HAP-1 (cell line): Measurements from ENCODE around the gene SLIT3.
A peak's percentile ranks its signal among the peaks of the same experiment; 100 is the strongest.

Experiments
- DNase-seq, 2 experiments: peaks; one replicate each; pipeline ENCODE4 v3.0.0-alpha.2; 2016 to 2020; ENCODE audit warnings: low spot score in 2 of 2
- H3K27me3 ChIP-seq: fragments of 250-450 bp; sonication (Bioruptor Pico); 2 replicates; pipeline ENCODE4 v1.5.1; 2020; ENCODE audit warnings: low read depth, mild to moderate bottlenecking, moderate library complexity
- H3K36me3 ChIP-seq: fragments of 250-450 bp; sonication (Bioruptor Pico); replicated peaks from 2 replicates; pipeline ENCODE4 v1.5.1; 2020; ENCODE audit warnings: mild to moderate bottlenecking
- H3K4me1 ChIP-seq: fragments of 250-450 bp; sonication (Bioruptor Pico); 2 replicates; pipeline ENCODE4 v1.5.1; 2020; ENCODE audit warnings: mild to moderate bottlenecking
- H3K4me3 ChIP-seq: fragments of 250-450 bp; sonication (Bioruptor Pico); 2 replicates; pipeline ENCODE4 v1.5.1; 2020; ENCODE audit warnings: mild to moderate bottlenecking, moderate library complexity
- H3K9me3 ChIP-seq: fragments of 250-450 bp; sonication (Bioruptor Pico); 2 replicates; pipeline ENCODE4 v1.5.1; 2020; ENCODE audit warnings: mild to moderate bottlenecking, moderate library complexity
- in situ Hi-C: fragments of 300-500 bp; cut with MboI; formaldehyde crosslinking; loops from 3 replicates; pipeline ENCODE4 v1.14.3; 2020; ENCODE audit warnings: low sequenced_read_pairs, inconsistent platforms, mixed read lengths

The SLIT3 gene

GRCh38 chr5:168818558-168818957 lies 482.4 kb downstream of the SLIT3 start:
- peaks cover 36% of the 10 kb centered on the region for H3K4me1 ChIP-seq
- no peaks in the 10 kb centered on the region for H3K36me3 ChIP-seq
- no peaks in the 10 kb centered on the region for H3K9me3 ChIP-seq
- DNase-seq, result no peak
- H3K4me3 ChIP-seq, result no peak overlapping the region
- in situ Hi-C loops, result no loop called here
- H3K27me3 ChIP-seq, result no peaks in the 10 kb centered on the region

GRCh38 chr5:168817591-168817990 lies 483.3 kb downstream of the SLIT3 start:
- in situ Hi-C loops, result no loop called here

GRCh38 chr5:168816661-168817060 lies 484.3 kb downstream of the SLIT3 start:
- Histone ChIP-seq H3K4me3 (no peak overlapping the region), H3K27me3 (no peaks in the 10 kb centered on the region), H3K9me3 (no peaks in the 10 kb centered on the region), H3K4me1 (peaks cover 36% of the 10 kb centered on the region), H3K36me3 (no peaks in the 10 kb centered on the region)
- no peak for DNase-seq
- in situ Hi-C loops, result no loop called here

More at GRCh38 chr5:168817591-168817990, 483.3 kb downstream of the SLIT3 start:
- Histone ChIP-seq H3K36me3 (no peaks in the 10 kb centered on the region), H3K9me3 (no peaks in the 10 kb centered on the region), H3K27me3 (no peaks in the 10 kb centered on the region), H3K4me1 (peaks cover 36% of the 10 kb centered on the region), H3K4me3 (no peak overlapping the region)
- DNase-seq, result peak; percentile 56 to 87

GRCh38 chr5:168813184-168813968 lies 487.6 kb downstream of the SLIT3 start:
- DNase-seq, result no peak
- H3K4me1 ChIP-seq, result peaks cover 11% of the 10 kb centered on the region
- H3K9me3 ChIP-seq, result no peaks in the 10 kb centered on the region
- H3K36me3 ChIP-seq, result no peaks in the 10 kb centered on the region
- in situ Hi-C loops, result no loop called here
- H3K4me3 ChIP-seq, result no peak overlapping the region
- H3K27me3 ChIP-seq, result no peaks in the 10 kb centered on the region

GRCh38 chr5:168810641-168811040 lies 490.3 kb downstream of the SLIT3 start:
- Histone ChIP-seq H3K27me3 (no peaks in the 10 kb centered on the region), H3K36me3 (no peaks in the 10 kb centered on the region), H3K4me1 (no peaks in the 10 kb centered on the region), H3K9me3 (no peaks in the 10 kb centered on the region), H3K4me3 (no peak overlapping the region)
- in situ Hi-C loops, result no loop called here
- no peak for DNase-seq

- in situ Hi-C loops, result no loop called here
- H3K4me3 ChIP-seq, result no peak overlapping the region
- no peaks in the 10 kb centered on the region for H3K4me1 ChIP-seq
- DNase-seq, result no peak
- H3K27me3 ChIP-seq, result no peaks in the 10 kb centered on the region
- H3K36me3 ChIP-seq, result no peaks in the 10 kb centered on the region
- H3K9me3 ChIP-seq, result no peaks in the 10 kb centered on the region
These were observed 491.7 kb downstream of the SLIT3 start for GRCh38 chr5:168809218-168809617.

GRCh38 chr5:168808051-168808616 lies 492.8 kb downstream of the SLIT3 start:
- no peaks in the 10 kb centered on the region for H3K4me1 ChIP-seq
- no peaks in the 10 kb centered on the region for H3K36me3 ChIP-seq
- no peaks in the 10 kb centered on the region for H3K27me3 ChIP-seq
- no peak for DNase-seq
- no peaks in the 10 kb centered on the region for H3K9me3 ChIP-seq
- in situ Hi-C loops, result no loop called here
- H3K4me3 ChIP-seq, result no peak overlapping the region

- H3K4me1 ChIP-seq, result no peaks in the 10 kb centered on the region
- no peaks in the 10 kb centered on the region for H3K27me3 ChIP-seq
- no peak for DNase-seq
- no peaks in the 10 kb centered on the region for H3K9me3 ChIP-seq
- H3K36me3 ChIP-seq, result no peaks in the 10 kb centered on the region
- no peak overlapping the region for H3K4me3 ChIP-seq
- in situ Hi-C loops, result no loop called here
These were observed 493.7 kb downstream of the SLIT3 start for GRCh38 chr5:168807287-168807686.

- no peak for DNase-seq
- Histone ChIP-seq H3K27me3 (no peaks in the 10 kb centered on the region), H3K36me3 (no peaks in the 10 kb centered on the region), H3K9me3 (no peaks in the 10 kb centered on the region), H3K4me1 (no peaks in the 10 kb centered on the region), H3K4me3 (no peak overlapping the region)
- in situ Hi-C loops, result no loop called here
These were observed 497.4 kb downstream of the SLIT3 start for GRCh38 chr5:168803541-168803940.

- H3K4me1 ChIP-seq, result no peaks in the 10 kb centered on the region
- H3K27me3 ChIP-seq, result no peaks in the 10 kb centered on the region
- H3K4me3 ChIP-seq, result no peak overlapping the region
- DNase-seq, result no peak
- H3K9me3 ChIP-seq, result no peaks in the 10 kb centered on the region
- no peaks in the 10 kb centered on the region for H3K36me3 ChIP-seq
- in situ Hi-C loops, result no loop called here
These were observed 498.6 kb downstream of the SLIT3 start for GRCh38 chr5:168802337-168802736.

- Histone ChIP-seq H3K9me3 (no peaks in the 10 kb centered on the region), H3K27me3 (no peaks in the 10 kb centered on the region), H3K4me3 (no peak overlapping the region), H3K4me1 (no peaks in the 10 kb centered on the region), H3K36me3 (no peaks in the 10 kb centered on the region)
- no peak for DNase-seq
- in situ Hi-C loops, result no loop called here
These were observed 499.4 kb downstream of the SLIT3 start for GRCh38 chr5:168801567-168801966.

GRCh38 chr5:168800701-168801100 lies 500.2 kb downstream of the SLIT3 start:
- Histone ChIP-seq H3K4me1 (no peaks in the 10 kb centered on the region), H3K4me3 (no peak overlapping the region), H3K36me3 (no peaks in the 10 kb centered on the region), H3K9me3 (no peaks in the 10 kb centered on the region), H3K27me3 (no peaks in the 10 kb centered on the region)
- DNase-seq, result no peak
- in situ Hi-C loops, result no loop called here

GRCh38 chr5:168798065-168799023 lies 502.6 kb downstream of the SLIT3 start:
- no peak for DNase-seq
- in situ Hi-C loops, result no loop called here
- H3K9me3 ChIP-seq, result no peaks in the 10 kb centered on the region
- no peaks in the 10 kb centered on the region for H3K27me3 ChIP-seq
- no peaks in the 10 kb centered on the region for H3K36me3 ChIP-seq
- no peak overlapping the region for H3K4me3 ChIP-seq
- H3K4me1 ChIP-seq, result no peaks in the 10 kb centered on the region
